ENCODE measurements around the gene DDB1.

The DDB1 gene

GRCh38 chr11:61354208-61354607 lies 21.3 kb upstream of the DDB1 start:
- no peak overlapping the region for H3K4ac ChIP-seq (ENCODE audit: low read depth in 1 of 2, low read length in 2 of 2)
- no peaks in the 10 kb centered on the region for H3K9me3 ChIP-seq (ENCODE audit: control insufficient read depth, low read length)
- peaks cover 46 to 76% of the 10 kb centered on the region in 2 experiments for H3K36me3 ChIP-seq (ENCODE audit: control insufficient read depth in 1 of 2, insufficient read depth in 2 of 2, low read depth in 1 of 2, low read length in 2 of 2)
- no peak overlapping the region for H3K27ac ChIP-seq (ENCODE audit: low read length, poor library complexity, severe bottlenecking)
- H3K14ac ChIP-seq (ENCODE audit: low read length in 2 of 2), result no peak overlapping the region
- no peaks in the 10 kb centered on the region for H3K4me1 ChIP-seq (ENCODE audit: control insufficient read depth, insufficient read depth, low read depth, low read length)
- H3K18ac ChIP-seq (ENCODE audit: low read depth in 1 of 2, low read length in 2 of 2), result no peak overlapping the region
- peaks cover 14% of the 10 kb centered on the region for H3K79me1 ChIP-seq (replicated peaks; ENCODE audit: low read length, poor library complexity, severe bottlenecking)
- H2AFZ ChIP-seq (ENCODE audit: low read depth, low read length), result no peak overlapping the region
- H2BK15ac ChIP-seq (ENCODE audit: low read depth, poor library complexity, severe bottlenecking), result no peak overlapping the region
- H2BK120ac ChIP-seq (ENCODE audit: low read depth, low read length), result no peak overlapping the region
- no peaks in the 10 kb centered on the region for H3K27me3 ChIP-seq (ENCODE audit: control insufficient read depth in 1 of 2, insufficient read depth in 1 of 2, low read length in 2 of 2)
- WGBS, result 79% methylated on average over 2 of the region's 2 CpGs
- no peak overlapping the region for H4K91ac ChIP-seq (ENCODE audit: low read length)
- no peak overlapping the region for H3K4me2 ChIP-seq (ENCODE audit: low read length, poor library complexity, severe bottlenecking)
- no peak overlapping the region for H3K23ac ChIP-seq (ENCODE audit: low read length in 2 of 2)
- DNase-seq, result no peak
- no peak overlapping the region for H2BK12ac ChIP-seq (ENCODE audit: low read length in 2 of 2)
- H4K8ac ChIP-seq (ENCODE audit: low read length), result no peak overlapping the region
- H3K9ac ChIP-seq (ENCODE audit: low read length), result no peak overlapping the region
- no peak overlapping the region for H2AK5ac ChIP-seq (ENCODE audit: low read length, severe bottlenecking)
- no peak overlapping the region for H3K4me3 ChIP-seq (ENCODE audit: insufficient read depth in 1 of 2, low read depth in 1 of 2, low read length in 2 of 2)
- H2BK5ac ChIP-seq (ENCODE audit: low read depth, low read length, poor library complexity, severe bottlenecking), result no peak overlapping the region

GRCh38 chr11:61353131-61354067 lies 20.5 kb upstream of the DDB1 start:
- no peak overlapping the region for H2BK15ac ChIP-seq (ENCODE audit: low read depth, poor library complexity, severe bottlenecking)
- no peaks in the 10 kb centered on the region for H3K4me1 ChIP-seq (ENCODE audit: control insufficient read depth, insufficient read depth, low read depth, low read length)
- H3K4me3 ChIP-seq (ENCODE audit: insufficient read depth in 1 of 2, low read depth in 1 of 2, low read length in 2 of 2), result no peak overlapping the region
- no peak overlapping the region for H3K18ac ChIP-seq (ENCODE audit: low read depth in 1 of 2, low read length in 2 of 2)
- 90% methylated on average over 11 of the region's 15 CpGs for WGBS
- H3K27me3 ChIP-seq (ENCODE audit: control insufficient read depth in 1 of 2, insufficient read depth in 1 of 2, low read length in 2 of 2), result no peaks in the 10 kb centered on the region
- no peak overlapping the region for H3K9ac ChIP-seq (ENCODE audit: low read length)
- H3K27ac ChIP-seq (ENCODE audit: low read length, poor library complexity, severe bottlenecking), result no peak overlapping the region
- no peak overlapping the region for H2BK12ac ChIP-seq (ENCODE audit: low read length in 2 of 2)
- no peak overlapping the region for H2AK5ac ChIP-seq (ENCODE audit: low read length, severe bottlenecking)
- no peak overlapping the region for H3K4ac ChIP-seq (ENCODE audit: low read depth in 1 of 2, low read length in 2 of 2)
- DNase-seq, result no peak
- no peak overlapping the region for H3K4me2 ChIP-seq (ENCODE audit: low read length, poor library complexity, severe bottlenecking)
- peaks cover 54 to 84% of the 10 kb centered on the region in 2 experiments for H3K36me3 ChIP-seq (ENCODE audit: control insufficient read depth in 1 of 2, insufficient read depth in 2 of 2, low read depth in 1 of 2, low read length in 2 of 2)
- H3K79me1 ChIP-seq (replicated peaks; ENCODE audit: low read length, poor library complexity, severe bottlenecking), result peaks cover 11% of the 10 kb centered on the region
- H3K9me3 ChIP-seq (ENCODE audit: control insufficient read depth, low read length), result no peaks in the 10 kb centered on the region
- H2BK120ac ChIP-seq (ENCODE audit: low read depth, low read length), result no peak overlapping the region
- no peak overlapping the region for H3K14ac ChIP-seq (ENCODE audit: low read length in 2 of 2)
- no peak overlapping the region for H3K23ac ChIP-seq (ENCODE audit: low read length in 2 of 2)
- H4K91ac ChIP-seq (ENCODE audit: low read length), result no peak overlapping the region
- no peak overlapping the region for H2AFZ ChIP-seq (ENCODE audit: low read depth, low read length)
- no peak overlapping the region for H2BK5ac ChIP-seq (ENCODE audit: low read depth, low read length, poor library complexity, severe bottlenecking)
- peak overlapping the region; percentile 4 for H4K8ac ChIP-seq (ENCODE audit: low read length)

- Histone ChIP-seq H3K4me3 (ENCODE audit: insufficient read depth in 1 of 2, low read depth in 1 of 2, low read length in 2 of 2) (no peak overlapping the region), H3K23ac (ENCODE audit: low read length in 2 of 2) (no peak overlapping the region), H3K27ac (ENCODE audit: low read length, poor library complexity, severe bottlenecking) (no peak overlapping the region), H3K4me1 (ENCODE audit: control insufficient read depth, insufficient read depth, low read depth, low read length) (peaks cover 3% of the 10 kb centered on the region), H2AFZ (ENCODE audit: low read depth, low read length) (no peak overlapping the region), H3K14ac (ENCODE audit: low read length in 2 of 2) (no peak overlapping the region), H3K36me3 (ENCODE audit: control insufficient read depth in 1 of 2, insufficient read depth in 2 of 2, low read depth in 1 of 2, low read length in 2 of 2) (peaks cover 64 to 79% of the 10 kb centered on the region in 2 experiments), H3K9me3 (ENCODE audit: control insufficient read depth, low read length) (no peaks in the 10 kb centered on the region), H3K9ac (ENCODE audit: low read length) (no peak overlapping the region), H3K4ac (ENCODE audit: low read depth in 1 of 2, low read length in 2 of 2) (no peak overlapping the region), H2BK15ac (ENCODE audit: low read depth, poor library complexity, severe bottlenecking) (no peak overlapping the region), H3K79me1 (replicated peaks; ENCODE audit: low read length, poor library complexity, severe bottlenecking) (peaks cover 4% of the 10 kb centered on the region), H2BK12ac (ENCODE audit: low read length in 2 of 2) (no peak overlapping the region), H4K8ac (ENCODE audit: low read length) (no peak overlapping the region), H3K27me3 (ENCODE audit: control insufficient read depth in 1 of 2, insufficient read depth in 1 of 2, low read length in 2 of 2) (no peaks in the 10 kb centered on the region), H3K18ac (ENCODE audit: low read depth in 1 of 2, low read length in 2 of 2) (no peak overlapping the region), H3K4me2 (ENCODE audit: low read length, poor library complexity, severe bottlenecking) (no peak overlapping the region), H2BK5ac (ENCODE audit: low read depth, low read length, poor library complexity, severe bottlenecking) (no peak overlapping the region), H4K91ac (ENCODE audit: low read length) (no peak overlapping the region), H2AK5ac (ENCODE audit: low read length, severe bottlenecking) (no peak overlapping the region), H2BK120ac (ENCODE audit: low read depth, low read length) (no peak overlapping the region)
- DNase-seq, result no peak
- 83% methylated on average over 8 of the region's 8 CpGs for WGBS
These were observed 19.1 kb upstream of the DDB1 start for GRCh38 chr11:61352038-61352437.

GRCh38 chr11:61350803-61351202 lies 17.9 kb upstream of the DDB1 start:
- no peak overlapping the region for H2BK12ac ChIP-seq (ENCODE audit: low read length in 2 of 2)
- H2BK5ac ChIP-seq (ENCODE audit: low read depth, low read length, poor library complexity, severe bottlenecking), result no peak overlapping the region
- H4K8ac ChIP-seq (ENCODE audit: low read length), result no peak overlapping the region
- H3K9me3 ChIP-seq (ENCODE audit: control insufficient read depth, low read length), result no peaks in the 10 kb centered on the region
- H3K18ac ChIP-seq (ENCODE audit: low read depth in 1 of 2, low read length in 2 of 2), result no peak overlapping the region
- peaks cover 3% of the 10 kb centered on the region for H3K4me1 ChIP-seq (ENCODE audit: control insufficient read depth, insufficient read depth, low read depth, low read length)
- H2BK120ac ChIP-seq (ENCODE audit: low read depth, low read length), result no peak overlapping the region
- no peak overlapping the region for H4K91ac ChIP-seq (ENCODE audit: low read length)
- H3K27me3 ChIP-seq (ENCODE audit: control insufficient read depth in 1 of 2, insufficient read depth in 1 of 2, low read length in 2 of 2), result no peaks in the 10 kb centered on the region
- H2AFZ ChIP-seq (ENCODE audit: low read depth, low read length), result no peak overlapping the region
- H3K27ac ChIP-seq (ENCODE audit: low read length, poor library complexity, severe bottlenecking), result no peak overlapping the region
- no peak overlapping the region for H3K14ac ChIP-seq (ENCODE audit: low read length in 2 of 2)
- no peak overlapping the region for H2AK5ac ChIP-seq (ENCODE audit: low read length, severe bottlenecking)
- no peak for DNase-seq
- H3K9ac ChIP-seq (ENCODE audit: low read length), result no peak overlapping the region
- H3K23ac ChIP-seq (ENCODE audit: low read length in 2 of 2), result no peak overlapping the region
- H2BK15ac ChIP-seq (ENCODE audit: low read depth, poor library complexity, severe bottlenecking), result no peak overlapping the region
- H3K4ac ChIP-seq (ENCODE audit: low read depth in 1 of 2, low read length in 2 of 2), result no peak overlapping the region
- H3K79me1 ChIP-seq (replicated peaks; ENCODE audit: low read length, poor library complexity, severe bottlenecking), result no peaks in the 10 kb centered on the region
- H3K4me2 ChIP-seq (ENCODE audit: low read length, poor library complexity, severe bottlenecking), result no peak overlapping the region
- 96% methylated on average over 8 of the region's 8 CpGs for WGBS
- peaks cover 71 to 79% of the 10 kb centered on the region in 2 experiments for H3K36me3 ChIP-seq (ENCODE audit: control insufficient read depth in 1 of 2, insufficient read depth in 2 of 2, low read depth in 1 of 2, low read length in 2 of 2)
- no peak overlapping the region for H3K4me3 ChIP-seq (ENCODE audit: insufficient read depth in 1 of 2, low read depth in 1 of 2, low read length in 2 of 2)
